K562 (cell line): ENCODE results near the gene TRIM25. TPM values are rescaled to one million over a fixed set of nuclear protein-coding genes. Genes with fewer than 3 reads are reported as not detected.

ENCODE experiments used
- EZH2 ChIP-seq: IDR thresholded peaks from 2 replicates; pipeline ENCODE4 v1.6.1; 2012; ENCODE audit warnings: low read depth, mild to moderate bottlenecking, inconsistent platforms, low read length, borderline replicate concordance
- GTF3C2 ChIP-seq: IDR thresholded peaks from 3 replicates; pipeline ENCODE4 v1.6.1; 2011; ENCODE audit warnings: borderline replicate concordance, mild to moderate bottlenecking, moderate library complexity; ENCODE audit not compliant: insufficient read length; ENCODE audit errors: extremely low read depth
- MEF2D ChIP-seq: conservative IDR thresholded peaks from 2 replicates; pipeline ENCODE4 v1.6.1; 2016; ENCODE audit warnings: low read depth, missing genetic modification characterization, missing compliant biosample characterization
- PHB2 ChIP-seq: fragments of 450-650 bp; IDR thresholded peaks from 2 replicates; pipeline ENCODE4 v1.6.1; 2017; ENCODE audit warnings: low read depth
- POLR3A ChIP-seq: IDR thresholded peaks from 2 replicates; pipeline ENCODE4 v1.6.1; 2011; ENCODE audit warnings: borderline replicate concordance, mild to moderate bottlenecking, moderate library complexity; ENCODE audit not compliant: insufficient read length, insufficient read depth; ENCODE audit errors: extremely low read depth
- RBFOX2 ChIP-seq: fragments of 200-400 bp; formaldehyde crosslinking; IDR thresholded peaks from 2 replicates; pipeline ENCODE4 v1.6.1; 2017; ENCODE audit warnings: low read depth, mild to moderate bottlenecking, low read length, moderate library complexity
- RFX7 ChIP-seq: fragments of 250-450 bp; sonication (Bioruptor Pico); IDR thresholded peaks from 2 replicates; pipeline ENCODE4 v1.5.1; 2021; ENCODE audit warnings: mild to moderate bottlenecking
- SMARCE1 ChIP-seq: fragments of 450-650 bp; IDR thresholded peaks from 2 replicates; pipeline ENCODE4 v1.7.1; 2016; ENCODE audit warnings: mild to moderate bottlenecking
- SPI1 ChIP-seq: IDR thresholded peaks from 2 replicates; pipeline ENCODE4 v1.6.1; 2011; ENCODE audit warnings: low read depth, low read length, control low read depth, borderline replicate concordance
- ZHX1 ChIP-seq: fragments of 150-350 bp; conservative IDR thresholded peaks from 2 replicates; pipeline ENCODE4 v1.6.1; 2014; ENCODE audit warnings: low read length
- ZNF280B ChIP-seq: fragments of 250-450 bp; sonication (Bioruptor Pico); IDR thresholded peaks from 2 replicates; pipeline ENCODE4 v1.5.1; 2021; ENCODE audit warnings: mild to moderate bottlenecking
- ZNF445 ChIP-seq: fragments of 250-450 bp; sonication (Bioruptor Pico); IDR thresholded peaks from 2 replicates; pipeline ENCODE4 v1.4.0; 2020; ENCODE audit warnings: low read depth, mild to moderate bottlenecking, moderate library complexity
- polyA plus RNA-seq, 8 experiments: library from polyadenylated mRNA; depleted of rRNA in 4 of 8; stranded (reverse) in 5 of 8; unstranded in 3 of 8; fragments of >200 nt; fragmentation: Nextera tagmentation in 2 of 8; fragmentation: Illumina TruSeq in 1 of 8; extraction: Ambion mirVana in 2 of 8; extraction: Trizol in 1 of 8; gene quantifications; 2 replicates each; pipeline versions ENCODE4 v1.2.1 to v1.2.3, GENCODE V29; 2011 to 2014; ENCODE audit warnings: inconsistent platforms in 1 of 8, missing spikeins in 1 of 8
- total RNA-seq, 7 experiments: library from RNA; depleted of rRNA in 6 of 7; stranded (reverse); fragments of >200 nt in 6 of 7; fragmentation: Illumina TruSeq in 2 of 7; extraction: Trizol in 2 of 7; gene quantifications; 2 replicates each; pipeline versions ENCODE4 v1.2.1 to v1.2.3, GENCODE V29; 2011 to 2021; ENCODE audit warnings: low replicate concordance in 1 of 7

The TRIM25 gene
- total and polyA plus RNA-seq, 9 of the 15 experiments (the other 6 are each of a cell fraction or from before 2014, with no cell fraction given), result 5.9 to 49.5 (median 24.5) TPM

- no peak for TF ChIP-seq RFX7 (CRISPR knock-in tag)
- no peak for TF ChIP-seq ZNF445 (CRISPR knock-in tag)
- TF ChIP-seq SPI1, result no peak
- no peak for TF ChIP-seq MEF2D
- TF ChIP-seq PHB2, result no peak
- TF ChIP-seq ZHX1, result no peak
- no peak for TF ChIP-seq ZNF280B (CRISPR knock-in tag)
- TF ChIP-seq GTF3C2, result no peak
- TF ChIP-seq POLR3A, result no peak
- no peak for TF ChIP-seq EZH2
- no peak for TF ChIP-seq SMARCE1
- TF ChIP-seq RBFOX2, result no peak
These were observed 27.5 kb downstream of the TRIM25 start (continued) for GRCh38 chr17:56886288-56886731.
